ENCODE measurements around the gene BABAM1. TPM values are rescaled to one million over a fixed set of nuclear protein-coding genes. Genes with fewer than 3 reads are reported as not detected.

BABAM1 gene
- total and polyA plus RNA-seq, 3 donors from 2014 or later, result 93.2 to 110 (median 95.4) TPM

- Histone ChIP-seq H3K27ac (no peak overlapping the region), H3K4me1 (peaks cover 8% of the 10 kb centered on the region), H3K9me3 (no peaks in the 10 kb centered on the region), H3K36me3 (ENCODE audit: low read depth, missing control alignments) (no peaks in the 10 kb centered on the region), H3K4me3 (no peak overlapping the region), H3K27me3 (no peaks in the 10 kb centered on the region)
- TF ChIP-seq, protein P1, sequence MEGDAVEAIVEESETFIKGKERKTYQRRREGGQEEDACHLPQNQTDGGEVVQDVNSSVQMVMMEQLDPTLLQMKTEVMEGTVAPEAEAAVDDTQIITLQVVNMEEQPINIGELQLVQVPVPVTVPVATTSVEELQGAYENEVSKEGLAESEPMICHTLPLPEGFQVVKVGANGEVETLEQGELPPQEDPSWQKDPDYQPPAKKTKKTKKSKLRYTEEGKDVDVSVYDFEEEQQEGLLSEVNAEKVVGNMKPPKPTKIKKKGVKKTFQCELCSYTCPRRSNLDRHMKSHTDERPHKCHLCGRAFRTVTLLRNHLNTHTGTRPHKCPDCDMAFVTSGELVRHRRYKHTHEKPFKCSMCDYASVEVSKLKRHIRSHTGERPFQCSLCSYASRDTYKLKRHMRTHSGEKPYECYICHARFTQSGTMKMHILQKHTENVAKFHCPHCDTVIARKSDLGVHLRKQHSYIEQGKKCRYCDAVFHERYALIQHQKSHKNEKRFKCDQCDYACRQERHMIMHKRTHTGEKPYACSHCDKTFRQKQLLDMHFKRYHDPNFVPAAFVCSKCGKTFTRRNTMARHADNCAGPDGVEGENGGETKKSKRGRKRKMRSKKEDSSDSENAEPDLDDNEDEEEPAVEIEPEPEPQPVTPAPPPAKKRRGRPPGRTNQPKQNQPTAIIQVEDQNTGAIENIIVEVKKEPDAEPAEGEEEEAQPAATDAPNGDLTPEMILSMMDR (IDR thresholded peaks at IDR 0.05), result no peak
- no peak for TF ChIP-seq POLR2A (IDR thresholded peaks at IDR 0.05)
- intact Hi-C loops (cut with DNase I; ENCODE audit: low total_unique reads), result loop anchor here (10.0 kb wide), 1 partner anchor 222 kb away; no protein-coding TSS in a partner anchor
- no peak for DNase-seq
- WGBS, 2 donors, result 82 to 88% methylated on average over 9 of the region's 9 CpGs
Observed at GRCh38 chr19:17286752-17287151, 19.5 kb downstream of the BABAM1 start.

DNA sequence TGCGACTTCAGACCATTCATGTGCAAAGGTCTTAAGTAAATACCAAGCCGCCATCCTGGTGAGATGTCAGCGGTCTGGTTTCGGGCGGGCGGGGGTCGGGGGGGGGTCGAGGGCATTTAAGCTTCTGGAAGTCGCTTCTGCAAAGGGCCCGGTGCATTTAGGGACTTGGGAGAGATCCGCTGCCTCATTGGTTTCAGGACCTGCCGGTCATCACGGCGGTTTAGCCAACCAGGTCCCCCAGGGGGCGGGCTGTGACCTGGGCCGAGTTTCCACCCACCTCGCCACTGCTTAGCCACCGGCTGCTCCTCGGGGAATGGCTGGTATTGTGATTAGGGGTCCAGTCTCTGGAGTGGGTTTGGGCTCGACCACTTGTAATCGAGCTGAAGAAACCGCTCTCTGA lies 22.2 kb downstream of the BABAM1 start:
- no peaks in the 10 kb centered on the region for H3K27me3 ChIP-seq
- TF ChIP-seq, protein P1 (IDR thresholded peaks at IDR 0.05), result no peak
- no peak for TF ChIP-seq POLR2A (IDR thresholded peaks at IDR 0.05)
- H3K27ac ChIP-seq, result no peak overlapping the region
- intact Hi-C loops (cut with DNase I; ENCODE audit: low total_unique reads), result loop anchor here (10.0 kb wide), 1 partner anchor 225 kb away; no protein-coding TSS in a partner anchor
- no peak overlapping the region for H3K4me3 ChIP-seq
- no peaks in the 10 kb centered on the region for H3K9me3 ChIP-seq
- WGBS, 2 donors, result 10 to 14% methylated on average over 10 to 22 of the region's 22 CpGs
- DNase-seq, result peak; percentile 82
- H3K4me1 ChIP-seq, result no peaks in the 10 kb centered on the region
- no peaks in the 10 kb centered on the region for H3K36me3 ChIP-seq (ENCODE audit: low read depth, missing control alignments)

DNA sequence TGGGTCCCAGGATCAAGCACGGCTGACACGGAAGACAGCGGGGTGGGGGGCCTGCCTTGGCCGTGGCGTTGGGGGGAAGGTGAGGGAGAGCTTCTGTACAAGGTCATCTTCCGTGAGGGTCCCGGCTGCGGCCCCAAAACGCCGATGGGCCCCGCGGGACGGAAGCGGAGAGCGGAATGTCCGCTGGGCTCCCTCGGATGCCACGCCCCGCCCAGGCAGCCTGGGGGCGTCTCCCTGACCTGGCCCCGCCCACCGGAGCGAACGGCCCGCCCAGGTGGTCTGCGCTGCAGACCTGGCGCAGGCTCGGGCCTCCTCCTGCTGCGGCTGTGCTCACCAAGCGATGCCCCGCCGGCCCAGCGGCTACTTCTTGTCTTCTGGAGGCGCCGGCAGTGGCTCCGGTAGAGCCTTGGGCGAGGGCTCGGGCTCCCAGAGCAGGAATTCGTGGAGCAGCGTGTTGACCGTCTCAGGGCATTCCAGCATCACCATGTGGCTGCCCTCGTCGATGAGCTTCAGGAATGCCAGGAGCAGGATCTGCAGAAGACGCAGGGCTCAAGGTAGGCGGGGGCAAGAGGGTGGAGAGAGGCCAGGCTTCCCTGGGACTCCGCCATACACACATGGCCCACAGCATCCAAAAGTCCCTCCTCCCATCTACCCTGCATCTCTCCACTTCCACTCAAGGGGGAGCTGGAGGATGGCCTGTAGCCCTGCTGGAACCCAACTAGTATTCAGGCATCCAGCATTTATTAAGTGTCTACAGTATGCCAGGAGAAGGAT lies 25.2 kb downstream of the BABAM1 start:
- Histone ChIP-seq H3K36me3 (ENCODE audit: low read depth, missing control alignments) (no peaks in the 10 kb centered on the region), H3K27me3 (no peaks in the 10 kb centered on the region), H3K9me3 (no peaks in the 10 kb centered on the region), H3K27ac (no peak overlapping the region), H3K4me3 (peak overlapping the region in 1 of 2 donors; percentile 33), H3K4me1 (no peaks in the 10 kb centered on the region)
- TF ChIP-seq, protein P1 (IDR thresholded peaks at IDR 0.05), result peak in 2 of 3 experiments; percentile 15 to 17
- no peak for TF ChIP-seq POLR2A (IDR thresholded peaks at IDR 0.05)
- intact Hi-C loops (cut with DNase I; ENCODE audit: low total_unique reads), result no loop called here
- WGBS, 2 donors, result 43% methylated on average over 6 to 36 of the region's 46 CpGs
- DNase-seq, result peak; percentile 53

- no peaks in the 10 kb centered on the region for H3K9me3 ChIP-seq
- no peak overlapping the region for H3K4me3 ChIP-seq
- 47 to 72% methylated on average over 14 of the region's 14 CpGs for WGBS, 2 donors
- TF ChIP-seq, protein P1 (IDR thresholded peaks at IDR 0.05), result no peak
- TF ChIP-seq POLR2A (IDR thresholded peaks at IDR 0.05), result no peak
- no peaks in the 10 kb centered on the region for H3K27me3 ChIP-seq
- no peak overlapping the region for H3K27ac ChIP-seq
- intact Hi-C loops (cut with DNase I; ENCODE audit: low total_unique reads), result no loop called here
- DNase-seq, result no peak
- H3K4me1 ChIP-seq, result no peaks in the 10 kb centered on the region
- H3K36me3 ChIP-seq (ENCODE audit: low read depth, missing control alignments), result no peaks in the 10 kb centered on the region
Observed at GRCh38 chr19:17293605-17294004, 26.4 kb downstream of the BABAM1 start.
